ENCODE measurements around the gene RARS2.
"Not testable (repeated sequence)": the region's sequence is repeated elsewhere in the genome, so short reads cannot be mapped to it uniquely, and the experiment has no call there.

Gene RARS2

GRCh38 chr6:87494761-87495422 lies 94.9 kb downstream of the RARS2 start:
- DNase-seq: no peak

- not testable (repeated sequence) for DNase-seq
These were observed 100.5 kb downstream of the RARS2 start for GRCh38 chr6:87489326-87489725.

- DNase-seq: no peak
These were observed 102.2 kb downstream of the RARS2 start for GRCh38 chr6:87487555-87487954.

GRCh38 chr6:87484491-87484890 lies 105.3 kb downstream of the RARS2 start:
- no peak for DNase-seq

GRCh38 chr6:87483929-87484328 lies 105.9 kb downstream of the RARS2 start:
- DNase-seq: no peak

- no peak for DNase-seq
These were observed 107.4 kb downstream of the RARS2 start for GRCh38 chr6:87482366-87482765.

- DNase-seq: no peak
These were observed 107.9 kb downstream of the RARS2 start for GRCh38 chr6:87481931-87482330.

- DNase-seq: no peak
These were observed 116.3 kb downstream of the RARS2 start for GRCh38 chr6:87473419-87473903.

- peak; percentile 86 to 94 (median 93) for DNase-seq
These were observed 117.0 kb downstream of the RARS2 start, which contains the start of gene SLC35A1 for GRCh38 chr6:87472525-87473418. TSS of gene SLC35A1 (plus strand) at chr6:87472974. CDS start at chr6:87473004, 30 bp downstream.

GRCh38 chr6:87465051-87465450 lies 124.7 kb downstream of the RARS2 start:
- DNase-seq: no peak

Data from NCI-H1417 (cell line).